ENCODE results near the gene THRA. TPM values are rescaled to one million over a fixed set of nuclear protein-coding genes. Genes with fewer than 3 reads are reported as not detected.

The THRA gene
- total RNA-seq, 2 experiments from 2014 or later, result 12.5 to 13.4 TPM

DNA sequence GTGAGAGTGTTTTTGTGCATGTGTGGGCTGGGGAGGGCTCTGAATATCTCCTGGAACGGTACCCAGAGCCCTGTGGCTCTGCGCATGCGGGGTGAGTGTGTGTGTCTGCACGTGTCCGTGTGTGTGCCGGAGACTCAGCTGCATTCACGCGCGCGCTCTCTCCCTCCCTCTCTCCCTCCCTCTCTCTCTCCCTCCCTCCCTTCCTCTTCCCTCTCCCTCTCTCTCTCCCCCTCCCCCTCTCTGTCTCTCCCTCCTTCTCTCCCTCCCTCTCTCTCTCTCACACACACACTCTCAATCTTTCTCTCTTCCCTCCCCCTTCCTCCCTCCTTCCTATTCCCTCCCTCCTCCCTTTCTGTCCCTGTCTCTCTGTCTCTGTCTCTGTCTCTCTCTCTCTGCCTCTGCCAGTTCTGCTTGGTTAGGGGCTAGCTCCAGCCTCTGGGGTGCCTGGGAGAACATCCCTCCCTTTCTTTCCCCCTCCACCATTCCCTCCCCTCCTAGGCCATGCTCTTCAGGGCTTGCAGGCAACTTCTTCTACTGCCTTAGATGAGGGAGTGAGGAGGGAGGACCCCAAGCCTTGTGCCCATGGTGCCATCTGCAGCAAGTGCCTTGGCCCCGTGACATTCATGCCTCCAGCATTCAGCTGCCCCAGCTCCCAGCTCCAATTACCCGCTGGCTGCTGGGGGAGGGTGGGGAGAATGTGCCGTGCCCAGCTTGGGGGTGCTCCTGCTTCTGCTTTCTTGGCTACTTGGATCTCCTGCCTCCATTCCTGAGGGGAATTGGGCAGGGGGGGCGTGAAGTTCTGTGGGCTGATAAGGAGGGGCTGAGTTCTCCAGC, 6.4 kb downstream of the THRA start:
- Mint-ChIP-seq H3K9me3 (no peaks in the 10 kb centered on the region), H3K27me3 (no peaks in the 10 kb centered on the region), H3K4me1 (ENCODE audit: low read depth) (peaks cover 56% of the 10 kb centered on the region), H3K4me3 (peak overlapping the region; percentile 78), H3K27ac (peak overlapping the region; percentile 95), H3K36me3 (no peaks in the 10 kb centered on the region)
- POLR2A ChIA-PET, result interaction anchor here (0.6 to 1.4 kb wide), 5 partner anchors 15 to 1955 kb away, joined by 3 to 6 read pairs (median 4); partner anchors contain the start of gene MED24
- intact Hi-C loops (cut with micrococcal nuclease), result loop anchor here (2.0 kb wide), 1 partner anchor 42 kb away; no protein-coding TSS in a partner anchor
- CTCF ChIA-PET, result interaction anchor here (0.9 to 2.9 kb wide), 8 partner anchors 11 to 119 kb away, joined by 3 to 16 read pairs (median 4); no protein-coding TSS in a partner anchor
- DNase-seq, result peak; percentile 86

DNA sequence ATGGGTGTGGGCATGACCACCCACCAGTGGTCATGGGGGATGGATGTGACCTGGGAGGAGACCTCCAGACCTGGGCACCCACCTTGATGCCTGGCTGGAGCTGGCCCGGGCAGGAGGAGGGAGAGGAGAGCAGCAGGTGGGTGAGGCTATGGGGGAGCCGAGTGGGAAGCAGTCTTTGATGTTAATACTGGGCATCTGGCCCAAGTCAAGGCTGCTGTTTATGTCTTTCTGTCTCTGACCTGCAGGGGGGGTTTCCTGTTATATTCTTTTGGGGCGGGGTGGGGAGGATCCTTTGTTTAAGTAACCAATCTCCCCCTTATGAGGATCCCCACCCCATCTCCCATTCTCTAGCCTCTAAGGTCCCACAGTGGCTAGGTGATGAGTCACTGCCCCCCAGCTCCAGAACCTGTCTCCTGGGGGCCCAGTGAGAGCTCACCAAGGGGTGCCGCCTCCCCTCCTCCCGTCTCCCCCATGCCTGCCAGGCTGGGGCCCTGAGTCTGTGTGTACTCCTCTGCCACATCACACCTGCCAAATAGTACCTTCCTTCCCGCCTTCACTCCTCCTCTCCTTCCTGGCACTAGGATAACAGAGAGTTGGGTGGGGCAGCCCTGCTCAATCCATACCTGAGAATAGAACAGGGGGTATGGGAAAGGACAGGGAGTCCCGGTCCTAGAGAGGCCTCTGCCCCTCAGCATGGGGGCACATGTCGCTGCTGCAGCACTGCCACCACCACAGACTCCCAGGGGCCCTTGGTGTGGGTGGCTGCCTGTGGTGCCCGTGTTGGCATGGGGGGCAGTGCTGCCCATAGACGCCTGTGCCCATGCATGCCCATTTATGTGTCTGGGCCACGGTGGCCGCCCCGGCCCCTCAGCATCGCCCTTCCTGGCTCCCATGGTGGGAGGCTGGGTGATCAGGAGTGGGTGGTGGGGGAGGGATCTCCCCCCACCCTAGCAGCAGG, 7.3 kb downstream of the THRA start:
- H3K27ac Mint-ChIP-seq, result peak overlapping the region; percentile 95
- peaks cover 49% of the 10 kb centered on the region for H3K4me1 Mint-ChIP-seq (ENCODE audit: low read depth)
- POLR2A ChIA-PET, result interaction anchor here (0.5 to 1.4 kb wide), 2 partner anchors 28 to 75 kb away, joined by 4 to 5 read pairs; no protein-coding TSS in a partner anchor
- intact Hi-C loops (cut with micrococcal nuclease), result loop anchor here (2.0 kb wide), 1 partner anchor 41 kb away; no protein-coding TSS in a partner anchor
- no peaks in the 10 kb centered on the region for H3K9me3 Mint-ChIP-seq
- CTCF ChIA-PET, result interaction anchor here (1.1 to 2.9 kb wide), 5 partner anchors 12 to 98 kb away, joined by 3 to 16 read pairs (median 5); no protein-coding TSS in a partner anchor
- peak; percentile 44 for DNase-seq
- no peaks in the 10 kb centered on the region for H3K36me3 Mint-ChIP-seq
- no peaks in the 10 kb centered on the region for H3K27me3 Mint-ChIP-seq
- H3K4me3 Mint-ChIP-seq, result peak overlapping the region; percentile 78

DNA sequence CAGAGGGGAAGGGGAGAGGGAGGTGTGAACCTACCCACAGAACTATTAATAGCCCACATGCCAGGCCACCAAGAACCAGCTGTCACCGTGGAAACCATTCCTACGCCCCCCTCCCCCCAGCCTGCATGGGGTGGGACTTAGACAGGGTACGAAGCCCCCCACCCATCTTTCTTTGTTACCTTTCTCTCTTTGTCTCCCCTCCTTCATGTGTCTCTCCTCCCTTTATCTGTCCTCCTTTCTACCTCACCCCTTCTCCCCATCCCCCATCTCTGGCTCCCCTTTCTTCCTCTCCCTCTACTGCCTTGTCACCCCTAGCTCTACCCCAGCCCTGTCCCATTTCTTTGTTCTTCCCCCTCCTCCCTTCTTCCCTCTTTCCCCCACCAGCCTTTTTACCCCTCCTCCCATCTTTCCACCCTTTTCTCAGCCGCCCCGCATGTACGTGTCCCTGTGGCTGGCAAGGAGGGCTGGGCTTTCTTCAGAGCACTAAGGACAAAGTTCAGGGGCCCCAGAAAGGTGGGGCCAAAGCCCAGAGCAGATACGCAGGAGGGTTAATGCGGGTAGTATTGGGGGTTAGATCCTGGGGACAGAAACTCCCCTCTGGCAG, 8.0 kb downstream of the THRA start:
- no peak for DNase-seq
- Mint-ChIP-seq H3K4me3 (no peak overlapping the region), H3K27ac (peak overlapping the region; percentile 5), H3K27me3 (no peaks in the 10 kb centered on the region), H3K36me3 (no peaks in the 10 kb centered on the region), H3K4me1 (ENCODE audit: low read depth) (peaks cover 52% of the 10 kb centered on the region), H3K9me3 (no peaks in the 10 kb centered on the region)
- intact Hi-C loops (cut with micrococcal nuclease), result no loop called here
- ChIA-PET CTCF (interaction anchor here (1.3 kb wide), 1 partner anchor 16 kb away, joined by 7 read pairs; no protein-coding TSS in a partner anchor), POLR2A (interaction anchor here (1.0 kb wide), 1 partner anchor 69 kb away, joined by 3 read pairs; the partner anchor contains the start of gene CASC3)

DNA sequence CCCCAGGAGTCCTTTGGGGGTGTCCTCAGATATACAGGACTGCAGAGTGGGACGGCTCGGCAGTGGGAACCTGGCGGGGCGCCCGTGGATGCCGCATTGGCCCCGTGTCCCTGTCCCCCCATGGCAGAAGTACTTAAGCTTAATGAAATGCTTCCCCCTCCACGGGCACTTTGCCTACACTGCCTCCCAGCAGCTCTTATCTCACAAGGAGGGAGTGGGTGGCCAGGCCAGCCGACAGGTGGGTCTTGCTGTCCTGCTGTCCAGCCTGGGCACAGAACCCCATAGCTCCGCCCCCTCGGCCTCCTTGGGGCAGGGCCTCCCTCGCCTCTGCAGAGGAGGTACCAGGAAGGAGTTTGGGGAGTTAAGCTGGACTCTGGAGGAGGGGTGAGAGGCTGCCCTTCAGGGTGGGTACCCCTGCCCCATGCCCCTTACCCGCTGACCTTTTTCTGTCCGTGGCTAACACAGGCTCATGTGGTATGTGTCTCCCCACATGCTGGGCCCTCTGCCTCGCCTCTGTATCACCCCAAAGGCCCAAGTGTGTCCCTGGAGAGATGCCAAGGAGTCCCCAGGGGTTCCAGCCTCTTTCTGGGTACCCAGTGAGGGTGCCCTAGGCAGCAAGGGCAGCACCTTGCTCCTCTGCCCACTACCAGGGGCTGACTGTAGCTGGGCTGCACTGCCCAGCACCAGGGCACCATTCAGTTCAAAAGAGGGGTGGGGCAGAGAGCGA, 8.7 kb downstream of the THRA start:
- Mint-ChIP-seq H3K9me3 (no peaks in the 10 kb centered on the region), H3K4me1 (ENCODE audit: low read depth) (peaks cover 49% of the 10 kb centered on the region), H3K36me3 (no peaks in the 10 kb centered on the region), H3K4me3 (no peak overlapping the region), H3K27ac (peak overlapping the region; percentile 13), H3K27me3 (no peaks in the 10 kb centered on the region)
- intact Hi-C loops (cut with micrococcal nuclease), result no loop called here
- ChIA-PET POLR2A (interaction anchor here (1.0 kb wide), 1 partner anchor 68 kb away, joined by 3 read pairs; the partner anchor contains the start of gene CASC3), CTCF (interaction anchor here (1.3 kb wide), 1 partner anchor 15 kb away, joined by 7 read pairs; no protein-coding TSS in a partner anchor)
- DNase-seq, result no peak

DNA sequence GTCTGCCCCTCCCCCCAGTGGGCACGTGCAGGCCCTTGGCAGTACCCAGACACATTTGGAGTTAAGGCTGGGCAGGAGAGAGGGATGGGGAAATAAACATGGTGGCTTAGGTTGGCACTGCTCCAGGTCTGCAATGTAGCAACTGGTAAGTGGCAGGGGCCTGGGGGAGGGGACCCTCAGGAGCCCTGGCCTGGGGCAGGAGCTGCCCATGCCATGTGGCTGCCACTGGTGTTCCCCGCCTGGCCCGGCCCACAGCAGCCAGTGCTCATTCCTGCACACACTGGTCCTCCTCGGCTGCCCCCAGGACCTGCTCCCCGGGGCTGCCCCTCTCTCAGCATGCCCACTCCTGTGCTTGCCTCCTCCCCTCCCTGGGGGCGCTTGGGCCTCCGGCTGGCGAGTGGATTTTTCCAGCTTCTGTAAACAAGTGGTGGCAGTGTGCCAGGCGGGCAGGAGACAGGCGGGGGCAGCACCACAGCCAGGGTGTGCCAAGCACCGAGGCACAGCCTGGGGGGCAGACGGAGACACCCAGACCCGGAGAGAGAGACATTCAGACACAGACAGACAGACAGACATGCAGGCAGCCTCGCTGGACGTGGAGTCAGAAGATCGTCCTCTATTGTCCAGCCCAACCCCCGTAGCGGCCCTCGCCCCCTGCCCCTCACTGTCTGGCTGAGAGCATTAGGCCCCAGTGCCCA, 9.4 kb downstream of the THRA start:
- Mint-ChIP-seq H3K4me3 (no peak overlapping the region), H3K9me3 (no peaks in the 10 kb centered on the region), H3K36me3 (no peaks in the 10 kb centered on the region), H3K4me1 (ENCODE audit: low read depth) (peaks cover 45% of the 10 kb centered on the region), H3K27me3 (no peaks in the 10 kb centered on the region), H3K27ac (no peak overlapping the region)
- POLR2A ChIA-PET, result no interaction called here
- CTCF ChIA-PET, result interaction anchor here (1.3 to 5.2 kb wide), 2 partner anchors 13 to 14 kb away, joined by 7 to 84 read pairs; no protein-coding TSS in a partner anchor
- intact Hi-C loops (cut with micrococcal nuclease), result no loop called here
- no peak for DNase-seq

DNA sequence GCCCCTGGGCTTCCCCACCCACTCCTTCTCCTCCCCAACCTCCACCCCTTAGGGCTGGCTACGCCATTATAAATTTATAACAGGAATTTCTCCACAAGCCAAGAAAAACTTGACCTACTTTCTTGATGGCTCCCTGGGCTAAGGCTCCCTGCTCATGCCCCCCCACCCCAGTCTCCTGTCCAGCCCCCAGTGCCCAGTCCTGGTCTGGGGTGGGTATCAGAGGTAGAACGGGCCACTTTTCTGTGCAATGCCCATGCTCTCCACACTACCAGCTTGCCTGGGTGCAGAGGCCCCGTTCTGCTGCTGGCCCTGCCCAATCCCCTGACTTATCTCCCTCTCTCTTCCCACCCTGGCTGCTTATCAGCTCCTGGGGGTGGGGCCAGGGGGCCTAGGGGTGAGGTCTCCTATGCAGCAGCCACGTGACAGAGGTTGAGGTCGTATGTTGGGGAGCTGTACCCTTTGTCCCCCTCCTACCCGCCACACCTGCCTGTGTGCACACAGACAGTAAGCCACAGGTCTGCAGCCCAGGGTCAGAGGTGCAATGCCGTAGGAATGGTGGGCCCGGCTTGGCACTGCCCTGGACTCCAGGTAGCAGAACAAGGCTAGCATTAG, 10.1 kb downstream of the THRA start:
- intact Hi-C loops (cut with micrococcal nuclease), result no loop called here
- POLR2A ChIA-PET, result no interaction called here

DNA sequence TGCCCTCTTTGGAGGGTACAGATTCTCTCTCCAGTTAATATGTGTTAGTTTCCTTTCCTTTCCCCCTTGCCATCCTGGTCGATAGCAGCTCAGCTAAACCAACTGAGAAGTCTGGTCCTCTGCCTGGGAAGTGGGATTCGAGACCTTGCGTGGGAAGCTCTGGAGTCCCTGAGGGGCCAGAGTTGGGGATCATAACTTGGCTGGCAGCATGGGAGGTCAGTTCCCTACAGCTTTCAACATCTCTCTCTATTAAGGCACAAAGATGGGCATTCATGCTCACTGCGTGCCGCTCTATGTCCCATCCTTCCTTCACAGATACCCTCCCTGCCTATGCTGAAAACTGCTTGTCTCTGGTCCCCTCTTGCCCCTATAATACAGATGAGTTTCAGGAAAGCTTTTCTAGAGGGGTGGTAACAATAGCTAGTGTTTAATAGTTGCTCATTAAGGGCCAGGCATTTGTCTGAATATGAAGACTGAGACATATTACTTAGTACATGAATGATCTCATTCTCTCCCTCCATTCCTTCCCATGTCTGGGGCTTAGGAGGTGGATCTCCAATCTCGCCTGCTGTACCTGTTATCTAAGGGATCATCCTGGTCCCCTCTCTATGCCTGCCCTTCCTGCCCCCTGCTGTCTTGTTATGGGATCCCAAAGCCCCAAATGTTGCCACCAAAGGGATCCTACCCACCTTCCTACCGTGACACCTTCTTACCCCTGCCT, 10.8 kb downstream of the THRA start:
- CTCF ChIA-PET, result interaction anchor here (0.8 to 5.2 kb wide), 8 partner anchors 9 to 95 kb away, joined by 3 to 156 read pairs (median 10); partner anchors contain the start of genes MED24, NR1D1 and THRA
- POLR2A ChIA-PET, result no interaction called here
- no peak for DNase-seq
- Mint-ChIP-seq H3K4me3 (no peak overlapping the region), H3K9me3 (no peaks in the 10 kb centered on the region), H3K4me1 (ENCODE audit: low read depth) (peaks cover 35% of the 10 kb centered on the region), H3K27me3 (no peaks in the 10 kb centered on the region), H3K36me3 (no peaks in the 10 kb centered on the region), H3K27ac (peak overlapping the region; percentile 4)
- intact Hi-C loops (cut with micrococcal nuclease), result loop anchor here (2.0 kb wide), 1 partner anchor 23 kb away; no protein-coding TSS in a partner anchor

More for the DNA sequence above, 10.1 kb downstream of the THRA start:
- Mint-ChIP-seq H3K4me3 (no peak overlapping the region), H3K27ac (no peak overlapping the region), H3K9me3 (no peaks in the 10 kb centered on the region), H3K27me3 (no peaks in the 10 kb centered on the region), H3K4me1 (ENCODE audit: low read depth) (peaks cover 41% of the 10 kb centered on the region), H3K36me3 (no peaks in the 10 kb centered on the region)
- CTCF ChIA-PET, result interaction anchor here (0.8 to 5.2 kb wide), 6 partner anchors 8 to 96 kb away, joined by 3 to 156 read pairs (median 10); partner anchors contain the start of genes MED24 and THRA
- no peak for DNase-seq

DNA sequence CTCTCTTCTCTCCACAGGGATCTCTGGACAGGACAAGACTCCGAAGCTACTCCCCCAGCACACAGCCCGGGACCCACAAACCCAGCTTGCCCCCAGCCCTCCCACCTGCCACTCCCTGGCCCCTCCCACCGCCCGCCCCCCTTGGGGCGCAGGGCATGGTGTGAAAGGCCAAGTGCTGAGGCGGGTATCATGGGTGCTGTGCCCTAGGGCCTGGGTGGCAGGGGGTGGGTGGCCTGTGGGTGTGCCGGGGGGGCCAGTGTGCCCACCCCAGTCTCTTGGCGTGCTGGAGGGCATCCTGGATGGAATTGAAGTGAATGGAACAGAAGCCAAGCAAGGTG, 11.4 kb downstream of the THRA start:
- H3K4me3 Mint-ChIP-seq, result no peak overlapping the region

DNA sequence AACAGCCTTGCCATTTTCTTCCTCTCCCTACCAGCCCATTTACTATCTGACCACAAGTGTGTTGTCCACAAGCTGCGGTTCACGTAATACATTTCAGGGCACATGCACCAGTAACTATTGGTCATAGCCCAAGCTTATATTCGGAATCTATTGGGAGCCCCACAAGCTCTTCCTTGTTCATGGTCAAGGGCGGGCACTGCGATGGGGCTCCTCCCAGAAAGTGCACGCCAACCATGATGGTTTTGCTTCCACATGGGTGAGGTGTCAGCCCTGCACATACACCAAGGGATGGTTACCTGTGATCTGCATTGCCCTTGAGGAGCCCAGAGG, 12.1 kb downstream of the THRA start:
- no peaks in the 10 kb centered on the region for H3K27me3 Mint-ChIP-seq
- no peak overlapping the region for H3K27ac Mint-ChIP-seq
- ChIA-PET CTCF (interaction anchor here (0.6 to 5.2 kb wide), 29 partner anchors 10 to 527 kb away, joined by 3 to 156 read pairs (median 6); partner anchors contain the start of genes CSF3, MED24, NR1D1 and THRA), POLR2A (interaction anchor here (1.3 kb wide), 1 partner anchor 31 kb away, joined by 3 read pairs; no protein-coding TSS in a partner anchor)
- no peaks in the 10 kb centered on the region for H3K9me3 Mint-ChIP-seq
- H3K4me1 Mint-ChIP-seq (ENCODE audit: low read depth), result peaks cover 23% of the 10 kb centered on the region
- no peak overlapping the region for H3K4me3 Mint-ChIP-seq
- H3K36me3 Mint-ChIP-seq, result no peaks in the 10 kb centered on the region
- intact Hi-C loops (cut with micrococcal nuclease), result loop anchor here (2.0 kb wide), 1 partner anchor 22 kb away; no protein-coding TSS in a partner anchor
- DNase-seq, result no peak

More for the DNA sequence above, 11.4 kb downstream of the THRA start:
- Mint-ChIP-seq H3K4me1 (ENCODE audit: low read depth) (peaks cover 30% of the 10 kb centered on the region), H3K27me3 (no peaks in the 10 kb centered on the region), H3K9me3 (no peaks in the 10 kb centered on the region), H3K27ac (no peak overlapping the region), H3K36me3 (no peaks in the 10 kb centered on the region)
- ChIA-PET POLR2A (no interaction called here), CTCF (interaction anchor here (1.2 to 5.2 kb wide), 12 partner anchors 10 to 94 kb away, joined by 3 to 156 read pairs (median 29); partner anchors contain the start of genes CSF3, MED24, NR1D1 and THRA)
- intact Hi-C loops (cut with micrococcal nuclease), result loop anchor here (2.0 kb wide), 1 partner anchor 23 kb away; no protein-coding TSS in a partner anchor
- no peak for DNase-seq

All from activated CD4-positive, alpha-beta memory T cell treated with anti-CD3 and anti-CD28 coated beads for 36 hours (primary cell).